NCI-H146 treated with DMSO at 0.1 percent for 48 hours (cell line): ENCODE results near the gene ZNF575.
A peak's percentile ranks its signal among the peaks of the same experiment; 100 is the strongest.

ENCODE experiments used
- DNase-seq: peaks from one replicate; lab custom pipeline; 2025; ENCODE audit not compliant: unreplicated experiment; lab: John Stamatoyannopoulos, UW

The ZNF575 gene, protein sequence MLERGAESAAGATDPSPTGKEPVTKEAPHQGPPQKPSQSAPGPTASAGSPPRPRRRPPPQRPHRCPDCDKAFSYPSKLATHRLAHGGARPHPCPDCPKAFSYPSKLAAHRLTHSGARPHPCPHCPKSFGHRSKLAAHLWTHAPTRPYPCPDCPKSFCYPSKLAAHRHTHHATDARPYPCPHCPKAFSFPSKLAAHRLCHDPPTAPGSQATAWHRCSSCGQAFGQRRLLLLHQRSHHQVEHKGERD

DNA sequence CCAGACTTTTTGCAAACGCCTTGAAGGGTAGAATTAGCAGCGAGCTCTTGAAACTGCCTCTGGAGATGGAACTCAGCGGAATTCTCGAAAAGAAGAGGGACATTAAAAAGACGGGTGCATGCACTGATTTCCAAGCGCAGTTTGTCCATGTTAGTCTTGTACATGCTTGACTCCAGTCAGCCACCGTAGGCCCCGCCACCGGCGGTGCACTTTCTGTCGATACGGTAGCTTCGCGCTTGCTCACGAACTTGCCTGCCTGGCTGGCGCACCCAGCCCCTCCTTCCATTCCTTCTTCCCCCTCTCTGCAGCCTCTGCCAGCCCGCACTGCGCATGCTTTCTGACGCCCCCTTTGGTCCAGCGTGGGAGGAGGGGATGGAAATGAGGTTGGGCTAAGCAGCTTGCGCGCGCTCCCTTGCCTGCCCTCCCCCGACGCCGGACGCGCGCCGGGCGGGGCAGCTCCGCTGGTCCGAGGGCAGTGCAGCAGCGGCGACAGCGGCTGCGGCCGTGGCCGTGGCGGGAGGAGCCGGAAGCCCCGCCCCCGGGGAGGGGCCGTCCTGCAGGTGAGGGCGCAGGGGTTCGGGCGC lies at the start of gene ZNF575:
Gene ZNF575, plus strand, starts transcription at position 227 of the 584 bp plus-strand sequence. CDS start 1,235 bp downstream, outside the sequence.
- DNase-seq = peak; percentile 97

- DNase-seq = no peak
Observed at GRCh38 chr19:43483281-43483680, 49.7 kb upstream of the ZNF575 start.

- DNase-seq = no peak
Observed at GRCh38 chr19:43485951-43486350, 47.0 kb upstream of the ZNF575 start.

DNA sequence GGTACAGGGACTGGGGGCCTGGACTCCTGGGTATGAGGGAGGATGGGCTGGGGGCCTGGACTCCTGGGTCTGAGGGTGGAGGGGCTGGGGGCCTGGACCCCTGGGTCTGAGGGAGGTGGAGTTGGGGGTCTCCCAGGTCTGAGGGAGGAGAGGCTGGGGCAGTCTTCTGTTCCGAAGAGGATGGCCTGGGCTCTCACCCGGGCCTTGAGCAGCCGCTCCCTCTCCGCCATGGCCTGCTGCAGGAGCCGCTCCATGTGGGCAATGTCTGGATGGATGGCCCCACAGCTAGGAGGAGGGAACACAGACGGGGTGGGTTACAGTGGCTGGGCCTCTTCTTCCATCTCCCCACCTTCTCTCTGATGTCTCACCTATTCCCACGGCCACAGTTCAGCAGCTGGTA lies 46.6 kb upstream of the ZNF575 start:
- DNase-seq = no peak

- no peak for DNase-seq
Observed at GRCh38 chr19:43488179-43488578, 44.8 kb upstream of the ZNF575 start.

- no peak for DNase-seq
Observed at GRCh38 chr19:43489310-43489709, 43.7 kb upstream of the ZNF575 start.

DNA sequence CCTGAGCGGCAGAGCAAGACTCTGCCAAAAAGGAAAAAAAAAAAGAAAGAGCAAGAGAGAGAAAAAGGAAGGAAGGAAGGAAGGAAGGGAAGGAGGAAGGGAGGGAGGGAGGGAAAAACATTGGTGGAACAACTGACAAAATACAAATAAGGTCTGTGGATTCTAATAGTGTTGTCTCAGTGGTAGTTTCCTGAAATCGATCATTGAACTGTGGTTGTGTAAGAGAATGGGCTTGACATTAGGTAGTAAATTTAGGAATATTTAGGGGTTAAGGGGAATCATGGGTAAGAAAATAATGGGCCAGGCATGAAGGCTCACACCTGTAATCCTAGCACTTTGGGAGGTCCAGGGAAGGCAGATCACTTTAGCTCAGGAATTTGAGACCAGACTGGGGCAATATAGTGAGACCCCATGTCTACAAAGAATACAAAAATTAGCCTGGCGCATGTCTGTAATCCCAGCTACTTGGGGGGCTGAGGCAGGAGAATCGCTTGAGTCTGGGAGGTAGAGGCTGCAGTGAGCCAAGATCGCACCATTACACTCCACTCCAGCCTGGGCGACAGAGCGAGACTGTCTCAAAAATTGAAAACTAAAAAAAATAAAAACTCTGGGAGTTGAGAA lies 42.9 kb upstream of the ZNF575 start:
- no peak for DNase-seq

DNA sequence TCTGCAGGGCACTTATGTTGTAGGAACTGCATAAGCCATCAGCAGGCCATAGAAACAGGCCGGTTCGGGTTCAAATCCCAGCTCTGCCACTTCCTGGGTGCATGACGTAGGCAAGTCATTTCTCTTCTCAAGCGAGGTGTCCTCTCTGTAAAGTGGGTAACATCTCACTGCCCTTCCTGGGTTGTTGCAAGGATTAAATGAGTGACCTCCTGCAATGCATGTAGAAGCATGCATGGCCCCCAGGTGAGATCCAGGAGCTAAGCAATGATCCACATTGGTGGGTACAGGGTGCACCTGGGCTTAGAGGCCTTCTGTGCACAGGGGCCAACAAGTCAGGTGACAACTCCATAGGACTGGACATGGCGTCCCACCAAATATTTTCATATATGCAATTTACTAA lies 42.2 kb upstream of the ZNF575 start:
- no peak for DNase-seq

- DNase-seq = no peak
Observed at GRCh38 chr19:43495082-43495481, 37.9 kb upstream of the ZNF575 start.

DNA sequence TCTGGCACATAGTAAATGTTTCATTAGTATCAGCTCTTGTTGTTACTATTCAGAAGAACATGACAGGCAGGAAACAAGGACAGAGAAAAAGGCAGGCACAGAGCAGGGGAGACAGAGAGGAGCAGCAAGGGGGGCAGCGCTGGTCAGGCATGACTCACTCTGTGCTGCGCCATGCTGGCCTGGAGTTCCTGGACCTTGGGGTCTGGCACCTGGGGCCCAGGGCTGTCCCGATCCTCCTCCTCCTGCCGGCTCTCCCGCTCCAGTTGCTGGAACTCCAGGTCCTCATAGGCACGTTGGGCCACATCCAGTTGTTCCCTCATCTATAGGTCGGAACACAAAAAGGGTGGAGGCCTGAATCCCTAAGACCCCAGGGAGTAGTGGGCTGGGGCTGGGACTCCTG lies 36.0 kb upstream of the ZNF575 start:
- no peak for DNase-seq

GRCh38 chr19:43498233-43498842 lies 34.6 kb upstream of the ZNF575 start:
- DNase-seq = no peak

DNA sequence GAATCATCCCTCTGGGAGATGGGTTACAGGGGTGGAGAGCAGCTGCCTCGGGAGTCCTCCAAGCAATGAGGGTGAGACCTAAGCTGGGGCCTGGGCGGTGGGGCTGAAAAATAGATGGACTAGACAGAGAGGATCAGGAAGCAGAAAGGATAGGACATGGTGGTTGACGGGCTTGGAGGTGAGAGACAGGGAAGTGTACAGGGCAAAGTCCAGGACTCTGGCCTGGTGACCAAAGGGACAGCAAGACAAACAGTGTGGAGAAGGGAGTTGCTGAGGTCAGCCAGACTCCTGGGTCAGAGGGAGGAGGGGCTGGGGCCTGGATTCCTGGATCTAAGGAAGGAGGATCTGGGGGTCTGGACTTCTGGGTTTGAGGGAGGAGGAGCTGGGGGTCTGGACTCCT lies 33.9 kb upstream of the ZNF575 start:
- no peak for DNase-seq

DNA sequence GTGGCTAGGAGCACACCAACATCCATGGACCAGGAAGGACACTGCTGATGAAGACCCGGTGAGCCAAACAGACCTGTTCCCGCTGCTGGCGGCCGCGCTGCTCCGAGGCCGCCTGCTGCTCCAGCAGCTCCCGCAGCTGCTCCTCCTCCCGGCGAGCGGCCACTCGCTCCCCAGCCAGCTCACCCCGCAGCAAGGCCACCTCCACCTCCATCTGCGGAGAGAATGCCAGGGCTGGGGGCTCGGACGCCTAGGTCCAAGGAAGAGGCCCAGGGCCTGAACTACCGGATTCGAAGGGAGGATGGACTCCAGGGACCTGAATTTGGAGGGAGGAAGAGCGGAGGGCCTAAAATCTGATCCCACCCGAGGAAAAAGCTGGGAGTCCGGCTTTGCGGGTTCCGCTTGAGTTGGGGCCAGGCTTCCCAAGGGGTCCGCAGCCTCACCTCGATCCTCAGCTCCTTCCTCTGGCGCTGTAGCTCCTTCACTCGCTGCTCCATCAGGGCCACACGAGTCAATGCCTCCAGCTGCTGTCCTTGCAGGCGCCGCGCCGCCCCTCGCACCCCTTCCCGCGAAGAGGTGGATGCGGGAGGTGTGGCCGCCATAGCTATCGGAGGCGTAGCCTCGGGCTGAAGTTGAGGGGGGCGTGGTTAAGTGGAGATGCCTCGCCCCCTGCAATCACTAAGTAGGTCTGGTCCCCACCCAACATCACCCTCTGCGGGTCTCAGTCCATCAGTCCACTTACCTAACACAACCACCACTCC lies 31.1 kb upstream of the ZNF575 start:
- DNase-seq = no peak

- no peak for DNase-seq
Observed at GRCh38 chr19:43502419-43502976, 30.5 kb upstream of the ZNF575 start.

DNA sequence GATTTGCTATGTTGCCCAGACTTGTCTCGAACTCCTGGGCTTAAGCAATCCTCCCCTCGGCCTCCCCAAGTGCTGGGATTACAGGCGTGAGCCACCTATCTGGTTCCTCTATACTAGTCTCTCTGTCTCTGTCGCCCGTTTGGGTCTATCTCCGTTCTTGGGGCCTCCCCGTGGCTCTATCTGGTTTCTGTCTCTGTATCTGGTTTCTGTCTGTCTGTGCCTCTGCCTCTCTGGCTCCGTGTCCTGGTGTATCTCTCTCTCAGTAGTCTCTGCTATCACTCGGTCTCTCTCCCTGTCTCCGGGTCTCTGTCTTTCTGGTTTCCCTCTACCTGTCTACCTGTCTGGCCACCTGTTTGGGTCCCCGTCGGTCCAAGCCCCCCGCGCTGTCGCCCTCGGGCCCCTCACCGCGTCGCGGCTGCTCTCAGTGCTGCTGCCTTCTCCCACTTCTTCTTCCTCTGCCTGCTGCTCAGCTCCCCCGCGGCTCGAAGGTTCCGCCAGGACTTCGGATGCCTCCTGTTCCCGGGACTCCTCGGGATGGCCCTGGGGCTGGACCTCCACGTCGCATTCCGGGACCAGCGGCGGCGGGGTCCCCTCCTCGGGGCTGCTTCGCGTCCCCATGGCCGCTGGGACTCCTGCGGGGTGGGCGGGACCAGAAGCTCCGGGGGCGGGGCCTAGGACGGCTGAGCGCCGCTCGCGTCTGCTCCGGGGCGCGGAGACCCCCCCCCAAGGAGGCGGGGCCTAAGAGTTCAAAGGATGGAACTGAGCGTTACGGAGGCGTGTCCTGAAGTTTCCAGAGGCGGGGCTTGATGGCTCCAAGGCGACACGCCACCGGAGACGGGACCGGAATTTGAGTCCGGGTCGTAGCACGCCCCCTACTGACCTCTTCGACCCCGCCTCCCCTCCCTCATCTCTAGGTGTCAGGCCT lies 29.2 kb upstream of the ZNF575 start:
- peak; percentile 90 for DNase-seq

- DNase-seq = peak; percentile 64
Observed at GRCh38 chr19:43504426-43505185, 28.4 kb upstream of the ZNF575 start, which contains the start of gene PHLDB3. Gene PHLDB3 (minus strand): TSS chr19:43504746. CDS start chr19:43504118, 628 bp downstream.

DNA sequence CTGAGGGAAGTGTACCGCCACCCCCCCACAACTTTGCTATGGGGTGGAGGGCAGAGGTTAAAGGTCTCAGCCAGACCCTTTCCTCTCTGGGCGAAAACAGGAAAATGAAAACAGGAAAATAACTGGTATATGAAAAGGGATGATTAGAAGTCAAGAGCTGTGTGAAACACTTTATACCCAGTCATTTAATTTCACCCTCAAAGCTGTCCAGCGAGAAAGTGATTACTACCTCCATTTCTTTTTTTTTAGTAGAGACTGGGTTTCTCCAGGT lies 27.9 kb upstream of the ZNF575 start:
- no peak for DNase-seq

GRCh38 chr19:43505941-43506340 lies 27.0 kb upstream of the ZNF575 start:
- DNase-seq = no peak

DNA sequence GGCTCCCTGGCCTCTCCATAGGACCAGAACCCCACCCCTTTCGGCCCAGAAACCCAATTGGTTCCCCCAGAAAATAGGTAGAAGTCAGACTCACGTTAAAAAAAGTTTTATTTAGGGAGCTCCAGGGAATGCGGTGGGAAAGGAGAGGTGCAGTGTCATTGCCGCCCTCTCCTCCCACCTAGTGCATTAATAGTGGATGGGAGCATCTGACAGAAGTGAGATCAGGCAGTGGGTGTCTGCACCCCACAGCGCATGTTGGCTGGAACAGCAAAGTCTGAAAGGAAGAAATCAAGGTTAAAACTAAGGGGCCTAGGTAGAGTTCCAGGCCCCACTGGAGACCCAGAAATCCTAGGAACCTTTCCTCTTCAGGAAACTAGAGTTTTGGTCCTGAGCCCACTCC lies 26.4 kb upstream of the ZNF575 start:
- DNase-seq = no peak
